ENCODE measurements around the gene CT47B1.
"Not testable (repeated sequence)": the region's sequence is repeated elsewhere in the genome, so short reads cannot be mapped to it uniquely, and the experiment has no call there.

Gene CT47B1

GRCh38 chrX:120875766-120876165, at the start of gene CT47B1:
CT47B1 (minus strand) TSS chrX:120875866; CDS start chrX:120875670, 196 bp downstream.
- DNase-seq: not testable (repeated sequence)

- DNase-seq: no peak
Measured at GRCh38 chrX:120874678-120875557, 748 bp downstream of the CT47B1 start.

- DNase-seq: no peak
Measured at GRCh38 chrX:120857240-120857639, 18.4 kb downstream of the CT47B1 start.

GRCh38 chrX:120840827-120841226, 34.8 kb downstream of the CT47B1 start:
- peak in 1 of 3 experiments; percentile 4 for DNase-seq

GRCh38 chrX:120839491-120839890, 36.2 kb downstream of the CT47B1 start:
- no peak for DNase-seq

- not testable (repeated sequence) for DNase-seq
Measured at GRCh38 chrX:120827213-120827612, 48.5 kb downstream of the CT47B1 start.

GRCh38 chrX:120825146-120825545, 50.5 kb downstream of the CT47B1 start:
- DNase-seq: no peak

GRCh38 chrX:120824021-120824420, 51.6 kb downstream of the CT47B1 start:
- no peak for DNase-seq

GRCh38 chrX:120823556-120823955, 52.1 kb downstream of the CT47B1 start:
- peak in 2 of 3 experiments; percentile 16 to 75 for DNase-seq
